GM12872 (cell line): ENCODE results near the gene SOS2.

Experiments
- TF ChIP-seq, protein P1 (sequence below): IDR thresholded peaks from 3 replicates; pipeline ENCODE4 v1.5.1; 2011; ENCODE audit warnings: low read depth, mild to moderate bottlenecking, low read length, moderate library complexity; ENCODE audit not compliant: insufficient read depth

The SOS2 gene

DNA sequence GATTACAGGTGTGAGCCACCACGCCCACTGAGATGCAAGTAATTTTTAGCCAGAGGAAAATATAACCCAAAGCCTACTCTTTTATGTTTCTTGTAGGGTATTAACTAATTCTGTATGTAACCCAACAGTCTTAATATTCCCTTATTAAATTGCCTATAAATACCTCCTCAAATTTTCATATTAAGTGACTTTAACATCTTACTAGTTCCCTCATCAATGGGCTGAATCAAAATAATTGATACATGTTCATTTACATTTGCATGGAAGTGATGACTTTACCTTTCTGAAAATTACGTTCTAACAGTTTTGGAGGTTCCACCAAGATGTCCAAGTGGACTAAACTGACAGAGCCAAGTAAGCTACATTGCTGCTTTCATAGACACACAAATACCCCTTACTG is 3.1 kb downstream of the SOS2 start:
- TF ChIP-seq, protein P1, sequence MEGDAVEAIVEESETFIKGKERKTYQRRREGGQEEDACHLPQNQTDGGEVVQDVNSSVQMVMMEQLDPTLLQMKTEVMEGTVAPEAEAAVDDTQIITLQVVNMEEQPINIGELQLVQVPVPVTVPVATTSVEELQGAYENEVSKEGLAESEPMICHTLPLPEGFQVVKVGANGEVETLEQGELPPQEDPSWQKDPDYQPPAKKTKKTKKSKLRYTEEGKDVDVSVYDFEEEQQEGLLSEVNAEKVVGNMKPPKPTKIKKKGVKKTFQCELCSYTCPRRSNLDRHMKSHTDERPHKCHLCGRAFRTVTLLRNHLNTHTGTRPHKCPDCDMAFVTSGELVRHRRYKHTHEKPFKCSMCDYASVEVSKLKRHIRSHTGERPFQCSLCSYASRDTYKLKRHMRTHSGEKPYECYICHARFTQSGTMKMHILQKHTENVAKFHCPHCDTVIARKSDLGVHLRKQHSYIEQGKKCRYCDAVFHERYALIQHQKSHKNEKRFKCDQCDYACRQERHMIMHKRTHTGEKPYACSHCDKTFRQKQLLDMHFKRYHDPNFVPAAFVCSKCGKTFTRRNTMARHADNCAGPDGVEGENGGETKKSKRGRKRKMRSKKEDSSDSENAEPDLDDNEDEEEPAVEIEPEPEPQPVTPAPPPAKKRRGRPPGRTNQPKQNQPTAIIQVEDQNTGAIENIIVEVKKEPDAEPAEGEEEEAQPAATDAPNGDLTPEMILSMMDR, result no peak

DNA sequence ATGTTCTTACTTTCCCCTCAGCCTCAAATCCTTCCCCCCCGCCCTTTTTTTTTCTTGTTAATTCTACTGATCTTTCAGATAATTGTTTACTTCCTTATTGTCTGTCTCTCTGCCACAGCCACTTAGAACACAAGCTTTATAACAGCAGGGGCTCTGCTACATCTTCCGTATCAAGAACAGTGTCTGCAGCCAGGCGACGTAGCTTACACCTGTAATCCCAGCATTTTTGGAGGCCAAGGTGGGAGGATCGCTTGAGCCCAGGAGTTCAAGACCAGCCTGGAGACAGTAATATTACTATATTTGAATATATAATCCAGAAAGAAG is 5.4 kb downstream of the SOS2 start:
- TF ChIP-seq, protein P1, result no peak

DNA sequence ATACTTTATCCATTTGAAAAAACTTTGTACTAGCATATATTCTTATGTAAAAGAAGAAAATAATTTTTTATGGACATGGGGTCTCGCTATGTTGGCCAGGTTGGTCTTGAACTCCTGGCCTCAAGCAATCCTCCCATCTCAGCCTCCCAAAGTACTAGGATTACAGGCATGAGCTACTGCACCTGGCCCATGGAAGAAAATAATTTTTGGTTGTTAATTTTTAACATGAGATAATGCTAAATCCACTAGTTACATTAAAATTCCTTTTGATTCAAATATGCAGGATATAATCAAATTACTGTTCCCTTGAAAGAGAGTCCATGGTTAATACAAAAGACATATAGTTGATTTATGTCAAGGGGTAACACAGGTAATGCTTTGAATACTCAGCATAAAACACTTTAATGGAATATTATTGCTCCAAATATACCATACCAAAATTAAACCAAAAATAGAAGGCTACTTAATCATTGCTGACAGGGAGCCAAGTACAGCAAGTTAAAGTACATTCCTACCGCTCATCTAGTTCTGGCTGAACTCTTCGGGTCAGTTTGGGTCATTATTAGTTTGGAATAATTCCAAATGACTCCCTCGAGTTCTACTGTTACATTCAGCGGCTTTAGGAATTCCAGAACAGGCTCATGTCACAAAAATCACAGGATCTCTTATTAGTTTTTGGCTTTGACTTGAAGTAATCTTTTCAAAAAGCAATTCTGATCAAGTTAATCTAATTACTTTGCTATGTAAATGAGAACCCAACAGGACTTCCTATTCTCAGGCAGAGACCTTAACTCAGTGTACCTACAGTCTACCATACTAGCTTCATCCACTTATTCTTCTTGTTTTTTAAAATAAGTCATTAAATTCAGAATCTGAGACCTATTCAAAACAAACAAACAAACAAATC is 6.1 kb downstream of the SOS2 start:
- TF ChIP-seq, protein P1, result no peak

DNA sequence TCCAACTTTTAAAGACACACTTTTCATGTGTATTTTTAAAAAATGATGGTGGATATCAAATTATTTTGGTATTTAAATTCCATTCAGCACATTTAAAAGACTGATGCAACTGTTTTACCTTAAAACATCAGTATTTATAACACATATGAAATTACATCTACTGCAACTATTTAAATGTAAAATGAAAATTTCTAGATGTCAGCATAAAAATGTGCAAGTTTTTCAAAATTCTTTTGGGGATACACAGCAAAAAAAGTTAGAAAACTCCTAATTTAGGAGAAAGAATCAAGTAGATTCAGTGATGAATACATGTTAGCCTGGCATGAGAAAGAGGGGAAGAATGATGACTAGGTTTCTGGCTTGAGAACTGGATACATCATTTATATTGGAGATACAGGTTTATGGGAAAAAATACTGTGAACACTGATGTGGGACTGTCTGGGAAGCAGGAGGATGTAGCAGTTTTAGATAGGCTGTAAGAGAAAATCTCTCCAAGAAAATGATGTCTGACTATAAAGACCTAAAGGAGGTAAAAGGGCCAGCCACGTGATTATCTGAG is 9.2 kb downstream of the SOS2 start:
- TF ChIP-seq, protein P1, result no peak

DNA sequence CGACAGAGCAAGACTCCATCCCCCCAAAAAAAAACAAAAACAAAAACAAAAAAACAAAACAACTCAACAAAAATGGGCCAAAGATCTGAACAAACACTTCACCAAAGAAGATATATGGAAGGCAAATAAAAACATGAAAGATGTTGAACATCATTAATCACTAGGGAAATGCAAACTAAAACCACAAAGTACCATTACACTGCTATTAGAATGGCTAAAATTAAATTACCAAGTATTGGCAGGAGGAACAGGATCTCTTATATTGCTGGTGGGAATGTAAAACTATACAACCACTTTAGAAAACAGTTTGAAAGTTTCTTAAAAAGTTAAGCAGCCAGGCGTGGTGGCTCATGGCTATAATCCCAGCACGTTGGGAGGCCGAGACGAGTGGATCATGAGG is 12.9 kb downstream of the SOS2 start:
- TF ChIP-seq, protein P1, result no peak

DNA sequence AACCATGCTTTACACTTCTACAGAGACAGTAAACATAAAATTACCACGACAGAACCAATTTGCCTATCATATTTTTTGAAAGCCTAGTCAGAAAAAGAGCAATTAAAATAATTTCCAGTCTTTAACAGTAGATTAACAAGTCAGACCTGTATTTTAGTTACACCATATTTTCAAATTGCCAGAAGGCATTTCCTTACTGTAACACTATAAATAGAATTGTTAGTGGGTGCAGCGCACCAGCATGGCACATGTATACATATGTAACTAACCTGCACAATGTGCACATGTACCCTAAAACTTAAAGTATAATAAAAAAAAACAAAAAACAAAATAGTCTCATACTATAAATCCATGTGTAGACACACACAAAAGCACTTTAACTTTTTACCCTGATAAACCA is 16.0 kb downstream of the SOS2 start:
- TF ChIP-seq, protein P1, result no peak

DNA sequence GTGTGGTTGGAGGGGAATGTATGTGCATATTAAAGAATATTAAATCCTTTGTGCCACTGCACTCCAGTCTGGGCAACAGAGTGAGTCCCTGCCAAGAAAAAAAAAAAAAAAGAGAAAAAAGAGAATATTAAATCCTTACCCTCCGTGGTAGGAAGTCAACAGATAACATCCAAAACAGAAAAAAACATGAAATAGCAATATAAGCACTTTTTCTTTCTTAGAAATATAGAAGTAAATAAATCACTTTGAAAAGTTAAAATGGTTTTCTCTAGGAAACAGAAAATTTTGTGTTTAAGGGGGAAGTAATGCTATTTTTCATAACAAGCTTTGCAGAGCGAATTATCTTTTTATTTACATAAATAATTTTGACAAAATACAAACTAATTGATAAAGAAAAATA is 17.6 kb downstream of the SOS2 start:
- TF ChIP-seq, protein P1, result no peak
